Osteoblast (primary cell): ENCODE data around the gene TLE3. TPM values are rescaled to one million over a fixed set of nuclear protein-coding genes. Genes with fewer than 3 reads are reported as not detected.

Experiments used
- DNase-seq: peaks from one replicate; pipeline ENCODE4 v3.0.0; 2011; ENCODE audit warnings: low spot score, mixed read lengths; ENCODE audit not compliant: insufficient read length; ENCODE audit errors: missing footprints
- H2AFZ ChIP-seq: 2 replicates; pipeline ENCODE4 v1.6.0; 2011; ENCODE audit warnings: mild to moderate bottlenecking, low read length
- H3K27ac ChIP-seq: 2 replicates; pipeline ENCODE4 v1.5.1; 2011; ENCODE audit warnings: mild to moderate bottlenecking, low read depth, low read length, moderate library complexity
- H3K27me3 ChIP-seq: 2 replicates; pipeline ENCODE4 v1.6.0; 2012; ENCODE audit warnings: mild to moderate bottlenecking, control low read depth, inconsistent platforms, low read length, moderate library complexity; ENCODE audit not compliant: insufficient read depth
- H3K36me3 ChIP-seq: 2 replicates; pipeline ENCODE4 v1.5.1; 2011; ENCODE audit warnings: mild to moderate bottlenecking, low read length, control low read depth, moderate library complexity; ENCODE audit not compliant: insufficient read depth
- H3K4me1 ChIP-seq: 2 replicates; pipeline ENCODE4 v1.5.1; 2011; ENCODE audit warnings: mild to moderate bottlenecking, low read length, control low read depth, moderate library complexity; ENCODE audit not compliant: insufficient read depth
- H3K4me2 ChIP-seq: 2 replicates; pipeline ENCODE4 v1.6.0; 2011; ENCODE audit warnings: mild to moderate bottlenecking, low read length; ENCODE audit not compliant: insufficient read depth
- H3K4me3 ChIP-seq: fragments of 200-600 bp; sonication (generic); 3 replicates; pipeline ENCODE4 v1.5.1; 2012; ENCODE audit warnings: mild to moderate bottlenecking, low read length, inconsistent platforms; ENCODE audit not compliant: insufficient read depth
- H3K79me2 ChIP-seq: 2 replicates; pipeline ENCODE4 v1.6.0; 2012; ENCODE audit warnings: mild to moderate bottlenecking, low read length, control low read depth, inconsistent platforms; ENCODE audit not compliant: insufficient read depth
- H3K9me3 ChIP-seq: 2 replicates; pipeline ENCODE4 v1.5.1; 2011; ENCODE audit warnings: low read depth, low read length, control low read depth
- H4K20me1 ChIP-seq: 2 replicates; pipeline ENCODE4 v1.6.0; 2012; ENCODE audit warnings: mild to moderate bottlenecking, low read length, control low read depth; ENCODE audit not compliant: insufficient read depth
- CTCF ChIP-seq: IDR thresholded peaks from 2 replicates; pipeline ENCODE4 v1.5.1; 2011; ENCODE audit warnings: mild to moderate bottlenecking, low read depth, low read length, moderate library complexity; ENCODE audit errors: extremely low read depth
- total RNA-seq: library from RNA; depleted of rRNA; stranded (reverse); fragments of >200 nt; gene quantifications from 2 replicates; pipeline ENCODE4 v1.2.3, GENCODE V29; 2012

Gene TLE3
- total RNA-seq, 1 donor, result 29.7 TPM

GRCh38 chr15:70053716-70054229 is 43.9 kb downstream of the TLE3 start:
- Histone ChIP-seq H3K4me1 (no peaks in the 10 kb centered on the region), H3K79me2 (no peaks in the 10 kb centered on the region), H2AFZ (no peak overlapping the region), H3K36me3 (peaks cover 97% of the 10 kb centered on the region), H3K4me3 (no peak overlapping the region), H3K27me3 (no peaks in the 10 kb centered on the region), H3K27ac (no peak overlapping the region), H4K20me1 (peaks cover 30% of the 10 kb centered on the region), H3K9me3 (no peaks in the 10 kb centered on the region), H3K4me2 (no peak overlapping the region)
- no peak for TF ChIP-seq CTCF
- peak; percentile 90 for DNase-seq

GRCh38 chr15:70053001-70053715 is 44.6 kb downstream of the TLE3 start:
- H3K79me2 ChIP-seq, result no peaks in the 10 kb centered on the region

GRCh38 chr15:70051948-70052633 is 45.6 kb downstream of the TLE3 start:
- no peak overlapping the region for H3K4me2 ChIP-seq
- peak; percentile 65 for DNase-seq
- no peaks in the 10 kb centered on the region for H3K4me1 ChIP-seq
- no peaks in the 10 kb centered on the region for H3K27me3 ChIP-seq
- no peaks in the 10 kb centered on the region for H3K9me3 ChIP-seq
- no peak overlapping the region for H2AFZ ChIP-seq
- H3K4me3 ChIP-seq, result no peak overlapping the region
- no peaks in the 10 kb centered on the region for H3K79me2 ChIP-seq
- no peak for TF ChIP-seq CTCF
- peaks cover 94% of the 10 kb centered on the region for H3K36me3 ChIP-seq
- peaks cover 23% of the 10 kb centered on the region for H4K20me1 ChIP-seq
- no peak overlapping the region for H3K27ac ChIP-seq

More at GRCh38 chr15:70053001-70053715, 44.6 kb downstream of the TLE3 start:
- H3K4me2 ChIP-seq, result no peak overlapping the region
- no peak for TF ChIP-seq CTCF
- peak; percentile 47 for DNase-seq
- no peak overlapping the region for H2AFZ ChIP-seq
- no peaks in the 10 kb centered on the region for H3K9me3 ChIP-seq
- no peak overlapping the region for H3K27ac ChIP-seq
- peaks cover 96% of the 10 kb centered on the region for H3K36me3 ChIP-seq
- peaks cover 26% of the 10 kb centered on the region for H4K20me1 ChIP-seq
- H3K4me3 ChIP-seq, result no peak overlapping the region
- H3K4me1 ChIP-seq, result no peaks in the 10 kb centered on the region
- no peaks in the 10 kb centered on the region for H3K27me3 ChIP-seq

GRCh38 chr15:70050970-70051369 is 46.7 kb downstream of the TLE3 start:
- Histone ChIP-seq H3K9me3 (no peaks in the 10 kb centered on the region), H4K20me1 (peaks cover 30% of the 10 kb centered on the region), H3K4me2 (no peak overlapping the region), H3K4me1 (no peaks in the 10 kb centered on the region), H2AFZ (no peak overlapping the region), H3K27me3 (no peaks in the 10 kb centered on the region), H3K79me2 (no peaks in the 10 kb centered on the region), H3K36me3 (peaks cover 85% of the 10 kb centered on the region), H3K4me3 (no peak overlapping the region), H3K27ac (no peak overlapping the region)
- TF ChIP-seq CTCF, result no peak
- DNase-seq, result peak; percentile 84
